Activated CD4-positive, alpha-beta T cell treated with anti-CD3 and anti-CD28 coated beads for 4 hours (primary cell): Measurements from ENCODE around the gene FGF12.

ENCODE experiments used
- DNase-seq, 2 donors: peaks; one replicate each; pipeline ENCODE4 v3.0.0-alpha.2; 2020

The FGF12 gene

DNA sequence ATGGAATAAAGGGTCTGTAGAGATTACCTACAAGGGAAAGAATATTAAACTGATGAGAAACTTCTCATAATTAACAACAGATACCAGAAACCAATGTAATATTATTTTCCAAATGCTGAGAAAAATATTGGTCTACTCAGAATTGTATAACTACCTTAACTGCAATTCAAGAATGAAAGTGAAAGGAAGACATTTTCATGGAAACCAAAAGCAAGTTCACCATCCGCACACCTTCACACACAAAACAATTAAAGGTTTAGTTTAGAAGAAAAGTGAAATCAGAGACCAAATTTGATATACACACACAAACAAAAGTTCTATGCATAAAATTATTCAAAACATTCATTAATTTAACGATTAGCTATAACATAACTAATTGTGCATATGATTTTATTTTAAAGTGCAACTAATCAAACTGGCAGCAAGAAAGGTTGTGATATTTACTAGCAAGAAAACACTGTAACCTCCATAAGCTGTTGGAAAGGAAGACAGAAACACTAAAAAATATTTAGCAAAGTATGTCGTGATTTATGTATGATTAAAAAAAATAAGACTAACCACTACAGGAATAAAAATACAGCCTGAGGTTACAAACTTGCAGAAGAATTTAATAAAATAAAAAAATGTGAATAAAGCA is 395.5 kb downstream of the FGF12 start:
- no peak for DNase-seq

DNA sequence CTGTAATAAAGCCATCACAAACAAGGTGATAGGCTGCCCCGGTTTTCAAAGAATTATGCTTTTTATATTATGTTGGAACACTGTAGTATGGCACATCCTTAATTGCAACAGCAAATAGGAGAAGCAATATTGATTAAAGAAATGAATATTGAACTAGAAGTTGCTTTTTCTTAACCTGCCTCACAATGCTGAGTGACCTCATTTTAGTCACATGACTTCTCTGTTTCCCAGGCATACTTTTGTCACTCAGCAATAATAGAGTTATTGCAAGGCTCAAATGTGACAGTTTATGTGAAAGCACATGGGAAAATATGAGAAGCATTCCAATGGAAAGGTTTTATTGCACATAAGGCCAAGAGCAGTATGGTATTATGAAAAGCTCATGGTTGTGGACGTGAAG is 400.7 kb downstream of the FGF12 start:
- DNase-seq = no peak

DNA sequence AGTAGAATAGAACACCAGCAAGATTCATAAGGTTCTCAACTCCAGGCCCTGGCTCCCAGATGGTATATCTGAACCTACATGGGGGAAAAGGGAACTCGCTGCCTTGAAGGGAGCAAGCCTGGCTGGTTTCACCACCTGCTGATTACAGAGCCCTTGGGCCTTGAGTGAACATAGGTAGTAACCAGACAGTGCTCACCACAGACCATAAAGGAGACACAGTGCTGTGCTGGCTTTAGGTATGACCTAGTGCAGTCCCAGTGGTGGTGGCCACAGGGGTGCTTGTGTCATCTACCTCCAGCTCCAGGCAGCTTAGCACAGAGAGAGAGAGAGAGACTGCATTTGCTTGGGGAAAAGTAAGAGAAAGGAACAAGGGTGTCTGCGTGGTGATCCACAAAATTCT is 409.8 kb downstream of the FGF12 start:
- DNase-seq = no peak

DNA sequence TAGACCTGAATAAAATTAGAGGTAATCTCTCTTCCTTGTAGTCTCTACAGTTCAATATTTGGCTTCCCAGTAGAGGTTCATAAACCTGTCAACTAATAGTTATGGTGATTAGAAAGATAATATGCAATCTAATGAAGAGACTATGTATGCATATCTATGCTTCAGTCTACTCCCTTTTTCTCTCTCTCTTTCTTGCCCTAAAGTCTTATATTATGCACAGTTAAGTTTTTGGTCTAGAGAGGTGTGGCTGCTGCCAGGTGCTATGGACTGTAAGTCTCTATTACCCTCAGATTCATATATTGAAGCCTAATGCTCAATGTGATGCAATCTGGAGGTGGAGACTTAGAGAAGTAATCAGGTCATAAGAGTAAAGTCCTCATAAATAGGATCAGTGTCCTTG is 413.7 kb downstream of the FGF12 start:
- DNase-seq = no peak

DNA sequence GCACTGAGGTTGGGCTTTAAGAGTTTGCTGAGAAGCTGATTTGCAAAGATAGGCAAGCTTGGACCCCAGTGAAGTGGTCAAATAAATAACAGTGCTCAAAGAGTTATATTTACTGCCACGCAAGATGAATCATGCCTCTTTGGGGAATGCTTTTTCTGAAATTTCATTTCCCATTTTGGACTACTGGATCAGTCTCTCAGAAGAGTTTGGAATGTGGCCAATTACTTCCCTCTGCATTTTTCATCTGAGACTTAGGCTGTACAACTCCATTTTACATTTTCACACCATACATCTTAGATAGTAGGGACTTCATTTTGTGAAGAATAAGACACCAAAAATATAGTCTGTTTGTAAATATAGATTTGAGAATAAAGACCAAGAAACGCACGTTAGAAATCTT is 419.7 kb downstream of the FGF12 start:
- DNase-seq = no peak

DNA sequence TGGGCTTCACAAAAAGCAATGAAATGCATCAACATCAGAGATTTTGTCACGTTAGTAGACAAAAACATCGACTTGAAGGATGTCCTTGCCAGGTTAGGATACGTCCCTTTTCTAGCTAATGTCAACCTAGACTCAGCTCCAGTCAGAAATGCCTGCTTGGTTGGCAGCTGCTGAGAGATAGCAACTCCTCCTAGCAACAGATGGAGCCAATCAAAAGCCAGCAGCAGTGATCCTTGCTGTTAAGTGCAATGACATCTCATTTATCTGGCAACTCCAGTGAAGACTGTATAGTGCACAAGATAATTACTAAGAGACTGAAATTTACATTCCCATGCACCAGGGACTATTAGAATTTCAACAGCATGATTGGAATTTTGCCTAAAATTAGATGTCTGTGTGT is 424.1 kb downstream of the FGF12 start:
- DNase-seq = no peak

DNA sequence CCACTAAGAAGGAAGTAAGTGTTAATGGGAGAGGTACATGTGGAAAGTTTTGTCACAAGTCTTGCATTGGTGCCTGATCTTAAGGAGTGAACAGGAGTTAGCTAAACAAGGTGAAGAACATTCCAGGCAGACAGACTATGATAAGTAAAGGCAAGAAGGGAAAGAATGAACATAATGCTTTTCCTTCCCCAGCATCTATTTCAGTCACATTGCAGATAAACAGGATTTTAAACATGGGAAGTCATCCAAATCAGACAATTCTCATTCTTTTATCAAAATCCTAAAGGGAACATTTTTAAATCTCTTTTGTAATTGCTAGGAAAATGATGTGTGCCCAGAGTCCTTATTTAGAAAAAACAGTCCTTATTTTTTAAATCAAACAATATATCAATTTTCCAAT is 424.6 kb downstream of the FGF12 start:
- DNase-seq = no peak

DNA sequence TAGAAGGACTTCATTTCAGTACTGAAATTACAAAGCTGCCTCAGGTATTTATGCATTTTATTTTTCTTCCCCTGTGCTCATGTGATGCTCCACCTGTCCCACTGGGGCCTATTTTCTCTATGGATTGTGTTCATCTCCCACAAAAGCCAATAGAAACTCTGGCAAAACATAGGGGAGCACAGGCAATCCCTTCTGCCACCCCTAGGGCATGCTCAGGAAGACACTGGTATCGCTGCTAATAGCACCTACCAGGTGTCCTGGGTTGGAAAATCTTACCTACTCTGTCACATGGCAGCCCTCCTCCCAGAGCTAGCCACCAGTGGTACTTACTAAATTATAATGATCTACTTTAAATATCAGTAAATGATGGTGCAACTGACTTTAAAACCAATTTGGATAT is 427.4 kb downstream of the FGF12 start:
- DNase-seq = no peak

DNA sequence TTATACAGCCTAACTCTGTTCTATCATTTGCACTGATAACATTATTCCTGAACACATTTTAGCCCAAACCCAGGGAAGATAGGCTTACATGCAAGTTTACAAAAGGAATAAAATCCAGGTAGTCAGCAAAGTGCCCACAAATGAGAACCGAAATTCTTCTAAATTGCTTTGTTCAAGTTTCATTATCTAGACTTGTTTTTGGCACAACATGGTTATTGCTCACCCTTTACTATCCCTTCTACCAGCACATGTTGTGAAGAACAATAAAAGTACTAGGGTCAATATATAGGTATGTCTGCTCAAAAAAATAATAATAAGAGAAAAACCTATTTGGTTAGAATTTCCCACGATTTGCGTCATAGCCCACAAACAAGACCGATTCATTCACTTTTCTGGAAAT is 430.5 kb downstream of the FGF12 start:
- no peak for DNase-seq

DNA sequence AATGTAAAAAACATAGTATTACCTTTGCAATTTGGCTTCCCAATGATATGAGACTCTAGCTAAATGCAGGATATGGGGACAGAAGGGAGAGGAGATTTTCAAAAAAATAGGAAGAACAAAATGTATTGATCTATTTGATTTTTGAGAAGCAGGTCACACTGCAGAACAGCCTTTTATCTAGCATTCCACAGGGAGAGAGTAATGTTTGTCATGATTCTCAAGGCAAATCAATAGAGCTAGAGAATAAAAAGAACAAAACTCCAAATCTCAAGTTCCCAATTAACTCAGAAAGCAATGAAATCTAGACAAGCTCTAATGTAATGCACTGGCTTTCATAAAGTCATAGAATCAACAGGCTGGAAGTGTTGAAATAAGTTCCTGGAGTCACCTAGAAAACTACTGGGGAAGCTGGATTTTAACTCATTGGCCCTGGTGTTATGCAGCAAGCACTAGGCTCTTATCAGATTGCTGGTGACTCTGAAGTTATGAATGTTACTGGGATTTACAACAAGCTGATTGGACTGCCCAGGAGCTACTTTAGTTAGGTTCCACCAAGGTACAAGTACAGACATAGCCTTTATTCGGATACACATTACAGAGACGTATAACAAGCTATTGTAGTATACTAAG is 442.8 kb downstream of the FGF12 start:
- DNase-seq = no peak

DNA sequence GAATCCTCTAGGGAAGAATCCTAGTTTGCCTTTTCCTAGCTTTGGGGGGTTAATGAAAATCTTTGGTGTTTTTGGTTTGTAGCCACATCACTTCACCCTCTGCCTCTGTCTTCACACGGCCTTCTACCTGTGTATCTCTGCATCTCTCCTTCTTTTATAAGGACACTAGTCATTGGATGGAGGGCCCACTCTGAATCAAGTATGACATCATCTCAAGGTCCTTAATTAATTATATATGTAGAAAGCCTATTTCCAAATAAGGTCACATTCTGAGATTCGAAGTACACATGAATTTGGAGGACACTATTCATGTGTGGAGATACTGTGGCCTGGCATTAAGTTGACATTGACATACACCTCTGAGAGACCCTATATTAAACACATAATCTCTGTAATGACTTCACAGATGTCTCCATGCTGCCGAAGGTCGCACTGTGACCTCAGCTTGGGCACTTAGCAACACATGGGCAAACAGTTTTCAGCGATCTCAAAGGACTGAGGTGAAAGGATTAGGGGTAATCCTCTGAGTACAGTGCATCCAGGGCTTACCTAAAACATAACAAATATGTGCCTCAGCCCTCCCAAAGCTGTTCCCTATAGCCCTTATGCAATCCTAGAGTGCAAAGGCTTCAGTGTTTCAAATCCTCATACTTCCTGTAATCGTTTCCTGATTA is 446.0 kb downstream of the FGF12 start:
- no peak for DNase-seq

DNA sequence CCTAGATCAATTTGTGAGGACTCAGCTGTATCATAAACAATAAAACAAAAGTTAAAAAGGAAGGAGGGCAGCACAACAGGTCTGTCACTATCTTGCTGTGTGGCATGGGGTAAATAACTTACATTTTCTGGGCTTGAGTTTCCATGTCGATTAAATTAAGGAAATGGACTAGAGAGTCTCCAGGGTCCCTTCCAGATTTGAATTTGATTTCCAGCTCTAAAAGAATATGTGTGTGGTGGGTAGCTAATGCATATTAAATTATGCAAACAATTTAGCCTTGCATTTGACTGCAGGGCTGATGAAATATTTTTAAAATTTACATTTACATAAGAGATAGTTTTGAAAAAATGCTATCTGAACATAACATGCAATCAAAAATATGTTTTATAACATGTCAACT is 447.7 kb downstream of the FGF12 start:
- no peak for DNase-seq

DNA sequence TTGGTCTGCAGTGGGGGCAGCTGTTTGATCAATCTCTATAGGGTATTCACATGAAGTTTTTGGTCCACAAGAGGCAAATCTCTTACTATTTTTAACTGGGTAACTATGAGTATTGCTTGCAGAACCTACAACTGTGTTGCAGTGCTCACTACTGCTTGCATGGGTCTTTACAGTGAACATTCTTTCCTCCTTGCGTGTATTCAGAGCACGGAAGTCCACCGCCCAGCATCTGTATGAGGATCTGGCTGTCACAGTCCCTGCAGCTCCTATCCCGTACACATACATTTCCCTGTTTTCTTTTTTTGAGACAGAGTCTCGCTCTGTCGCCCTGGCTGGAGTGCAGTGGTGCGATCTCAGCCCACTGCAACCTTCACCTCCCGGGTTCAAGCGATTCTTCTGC is 449.9 kb downstream of the FGF12 start:
- no peak for DNase-seq

DNA sequence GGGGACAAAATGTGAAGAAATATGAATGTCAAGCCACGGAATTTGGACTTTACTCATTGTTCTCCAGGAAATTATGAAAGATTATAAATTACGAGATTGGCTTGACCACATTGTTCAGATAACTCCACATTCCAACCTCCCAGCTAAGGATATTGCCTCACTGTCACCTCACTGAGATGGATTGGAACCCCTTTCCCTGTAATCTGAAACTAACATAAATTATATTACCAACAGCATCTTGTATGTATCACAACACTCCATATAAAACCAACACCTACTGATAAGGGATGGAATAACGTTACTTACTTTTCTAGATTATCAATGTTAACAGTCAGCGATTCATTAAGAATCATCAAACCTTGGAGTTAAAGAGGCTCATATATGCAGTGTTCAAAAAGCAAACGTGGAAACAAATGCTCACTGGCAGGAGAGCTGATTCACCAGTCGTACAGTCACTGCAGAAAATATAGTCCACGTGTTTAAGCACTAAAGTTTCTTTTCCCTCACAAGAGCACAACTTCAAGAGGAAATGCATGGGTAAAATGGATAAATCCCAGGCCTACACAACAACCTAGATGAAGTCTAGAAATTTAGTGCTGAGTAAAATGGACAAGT is 451.5 kb downstream of the FGF12 start:
- DNase-seq = no peak

DNA sequence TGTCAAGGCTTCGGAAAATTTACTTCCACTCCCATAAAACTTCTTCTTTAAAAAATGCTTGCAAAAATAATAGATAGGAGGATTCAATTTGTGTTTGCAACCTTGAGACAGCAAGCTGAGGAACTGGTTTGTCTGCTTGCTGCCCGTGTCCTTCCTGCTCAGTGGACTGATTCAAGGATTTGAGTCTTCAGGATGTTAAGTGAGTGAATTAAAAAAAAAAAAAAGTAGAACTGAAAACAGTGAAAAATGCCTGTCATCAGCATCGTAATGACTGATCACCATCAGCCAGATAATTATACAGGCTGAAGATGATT is 453.7 kb downstream of the FGF12 start:
- DNase-seq = no peak

DNA sequence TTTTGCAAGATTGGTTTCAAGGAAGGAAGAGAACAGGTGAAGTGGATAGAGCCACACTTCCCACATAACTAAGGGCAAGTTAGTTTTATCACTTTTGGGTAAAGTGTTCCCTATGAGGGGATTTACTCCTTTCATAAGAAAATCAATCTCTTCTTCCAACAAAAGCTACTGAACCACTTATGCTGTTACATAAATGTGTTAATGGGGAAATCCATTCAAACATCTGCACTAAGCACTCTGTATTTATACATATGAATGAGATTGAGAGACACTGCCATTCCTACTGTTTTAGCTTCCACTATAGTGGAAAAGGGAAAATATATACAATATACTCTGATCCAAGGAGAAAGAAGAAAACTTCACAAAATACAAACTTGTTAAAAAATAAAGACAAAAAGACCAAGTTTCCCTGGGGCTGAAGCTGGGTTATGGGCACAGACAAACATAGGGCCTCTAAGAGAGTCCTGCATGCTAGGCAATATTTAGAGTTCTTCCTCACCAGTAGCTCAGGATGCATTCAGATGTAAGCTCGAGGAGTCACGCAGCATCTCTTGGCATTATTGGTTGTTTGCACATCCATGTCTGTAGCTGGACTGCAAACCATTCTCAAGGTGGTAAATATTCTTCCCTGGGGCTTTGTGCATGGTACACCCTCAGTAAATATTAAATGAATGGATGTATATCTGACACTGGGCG is 454.2 kb downstream of the FGF12 start:
- no peak for DNase-seq

DNA sequence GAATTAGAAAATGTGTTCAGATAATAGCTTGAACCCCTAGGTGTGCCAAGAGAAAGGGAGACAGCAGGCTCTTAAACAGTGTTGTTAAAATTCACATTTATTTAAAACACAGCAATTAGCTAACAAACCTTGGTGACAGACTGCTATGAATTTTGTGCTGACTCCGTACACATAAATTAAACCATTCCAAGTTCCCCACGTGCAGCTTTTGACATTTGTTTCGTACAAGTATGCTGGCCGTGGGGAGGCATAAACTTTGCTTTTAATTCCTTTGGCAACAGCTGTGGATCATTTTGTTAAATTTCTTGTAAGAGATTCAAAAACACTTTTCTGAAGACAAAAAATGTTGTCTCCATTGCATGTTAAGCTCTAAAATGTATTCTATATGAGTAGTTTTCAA is 465.3 kb downstream of the FGF12 start:
- no peak for DNase-seq

DNA sequence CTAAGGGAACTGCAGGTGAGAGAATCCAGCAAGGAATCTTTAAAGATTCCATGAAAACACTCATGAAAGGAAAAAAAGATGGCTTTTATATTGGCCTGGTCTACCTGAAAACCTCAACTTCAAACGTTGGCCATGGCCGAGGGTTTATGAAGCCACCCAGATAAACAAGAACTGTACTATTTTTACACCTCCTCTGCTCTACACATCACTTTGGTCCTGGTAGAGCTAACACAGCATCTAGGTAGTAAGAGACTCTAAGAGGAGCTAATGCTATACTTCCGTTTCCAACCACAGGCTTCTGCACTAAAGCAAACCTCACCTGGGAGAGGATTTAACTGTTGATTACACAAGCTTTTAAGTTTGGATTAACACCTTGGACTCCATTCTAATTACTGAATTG is 466.2 kb downstream of the FGF12 start:
- no peak for DNase-seq

DNA sequence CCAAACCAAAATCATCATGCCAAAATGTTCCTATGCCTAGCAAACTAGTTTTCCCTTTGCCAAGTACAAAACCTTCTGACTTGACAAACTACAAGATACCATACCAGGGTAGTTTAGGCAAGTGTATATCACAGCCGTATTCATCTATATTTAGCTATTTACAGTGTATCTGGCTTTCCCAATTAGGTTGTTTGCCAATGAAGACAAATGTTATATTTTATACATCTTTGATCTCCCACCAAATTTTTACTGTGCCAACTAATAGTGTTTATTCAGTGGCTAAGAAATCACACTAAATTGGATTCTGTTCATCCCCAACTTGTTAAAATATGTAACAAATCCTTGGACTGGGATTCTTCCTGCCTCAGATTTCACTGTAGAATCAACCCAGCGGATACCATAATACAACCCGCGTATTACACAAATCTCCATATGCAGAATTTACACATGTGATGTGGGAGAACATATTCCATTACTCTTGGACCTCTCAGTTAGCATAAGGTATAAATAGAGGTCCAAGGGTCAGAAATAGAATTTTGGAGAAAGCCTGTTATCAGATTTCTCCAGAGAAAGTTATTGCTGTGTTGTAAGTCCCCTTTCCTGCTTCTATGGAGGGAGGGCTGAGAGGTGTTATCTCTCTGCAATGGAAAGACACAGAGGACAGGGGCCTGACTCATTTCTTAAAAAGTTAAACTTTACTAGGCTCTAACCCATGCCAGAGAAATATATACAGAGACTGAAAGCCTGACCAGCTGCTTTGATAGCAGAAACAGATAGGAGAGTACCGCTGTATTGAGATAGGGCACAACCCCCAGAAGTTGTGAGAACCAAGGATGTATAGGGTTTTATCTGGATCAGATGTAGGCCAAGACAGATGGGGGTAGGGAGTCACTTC is 467.0 kb downstream of the FGF12 start:
- no peak for DNase-seq

DNA sequence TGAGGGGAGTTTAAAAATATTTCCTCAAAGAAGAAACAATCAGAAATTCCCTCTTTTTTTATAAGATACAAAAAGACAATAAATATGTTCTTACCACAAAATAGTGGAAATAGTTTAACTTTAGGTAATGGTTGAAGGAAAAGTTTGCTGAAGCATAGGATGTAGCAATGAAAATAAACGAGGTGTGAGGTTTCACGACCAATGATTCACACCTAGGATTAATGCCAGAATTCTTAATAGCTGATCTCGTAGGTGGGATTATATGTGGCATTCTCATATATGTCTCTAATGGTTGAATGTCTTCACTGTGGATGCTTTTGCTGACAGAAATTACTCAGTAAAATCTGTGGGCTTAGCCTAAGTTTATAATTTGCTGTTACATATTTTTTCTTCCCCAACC is 467.7 kb downstream of the FGF12 start:
- DNase-seq = no peak

DNA sequence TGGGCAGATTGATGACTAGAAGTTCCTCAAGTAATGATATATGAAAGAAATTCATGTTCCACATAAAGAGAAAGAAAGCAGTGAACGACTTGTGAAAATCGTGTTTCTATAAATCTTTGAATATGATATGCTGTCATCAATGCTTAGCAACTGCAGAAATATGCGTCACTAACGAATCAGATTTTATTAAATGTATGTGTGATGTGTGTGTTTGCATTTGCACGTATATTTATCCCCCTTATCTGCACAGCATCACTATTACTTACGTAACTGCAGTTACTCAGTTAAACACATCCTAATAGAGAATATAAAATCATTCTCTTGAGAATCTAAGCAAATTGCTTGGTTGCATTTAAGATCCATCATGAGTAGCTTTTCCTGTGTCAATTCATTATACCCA is 468.6 kb downstream of the FGF12 start:
- no peak for DNase-seq

DNA sequence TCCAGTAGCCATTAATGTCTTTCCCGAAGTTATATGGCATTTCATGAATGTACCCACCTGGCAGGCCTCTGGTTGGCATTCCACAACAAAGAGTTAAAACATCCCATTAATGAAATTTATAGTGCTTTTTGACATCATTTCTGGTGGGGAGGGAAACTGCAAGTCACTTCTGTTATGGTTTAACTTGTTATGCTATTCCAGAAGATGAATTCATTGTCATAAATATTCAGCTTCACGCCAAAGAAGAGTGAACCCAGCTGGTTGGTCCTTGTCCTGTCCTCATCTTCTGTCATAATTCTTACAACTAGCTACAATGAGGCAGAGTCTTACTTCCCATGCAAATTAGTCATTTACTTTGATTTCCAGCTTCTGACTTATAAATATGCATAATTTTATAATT is 471.5 kb downstream of the FGF12 start:
- DNase-seq = no peak
